Right atrium auricular region (tissue), 2 donors: Measurements from ENCODE around the gene MRLN. TPM values are rescaled to one million over a fixed set of nuclear protein-coding genes. Genes with fewer than 3 reads are reported as not detected.

Source experiments
- DNase-seq: peaks from one replicate; pipeline ENCODE4 v3.0.0-alpha.2; 2019; ENCODE audit warnings: low spot score
- H3K27ac ChIP-seq, 2 donors: fragments of 200-600 bp; sonication (generic); 1 replicate in 1 of 2; 2 replicates in 1 of 2; pipeline ENCODE4 v1.5.1; 2016 to 2019
- H3K27me3 ChIP-seq, 2 donors: fragments of 200-600 bp; sonication (generic); one replicate each; pipeline versions ENCODE4 v1.5.1 to v1.6.0; 2017 to 2019
- H3K36me3 ChIP-seq: fragments of 200-600 bp; sonication (generic); one replicate; pipeline ENCODE4 v1.5.1; 2016
- H3K4me1 ChIP-seq, 2 donors: fragments of 200-600 bp; sonication (generic); one replicate each; pipeline versions ENCODE4 v1.5.1 to v1.6.0; 2017 to 2019
- H3K4me3 ChIP-seq, 2 donors: fragments of 200-600 bp; sonication (generic); 1 replicate in 1 of 2; 2 replicates in 1 of 2; pipeline ENCODE4 v1.5.1; 2017 to 2019; ENCODE audit warnings: mild to moderate bottlenecking in 1 of 2, moderate library complexity in 1 of 2
- H3K9me3 ChIP-seq, 2 donors: fragments of 200-600 bp; sonication (generic); one replicate each; pipeline ENCODE4 v1.5.1; 2019
- total RNA-seq, 2 donors: library from RNA; depleted of rRNA; stranded (reverse); fragments of >200 nt; gene quantifications; one replicate each; pipeline ENCODE4 v1.1.0, GENCODE V29; 2016
- TF ChIP-seq, protein P1 (sequence below), 2 donors: fragments of 200-600 bp; sonication (generic); IDR thresholded peaks; one replicate each; pipeline ENCODE4 v1.5.1; 2019; ENCODE audit warnings: antibody characterized with exemption in 2 of 2

The MRLN gene
- total RNA-seq, 2 donors from 2014 or later = not detected

DNA sequence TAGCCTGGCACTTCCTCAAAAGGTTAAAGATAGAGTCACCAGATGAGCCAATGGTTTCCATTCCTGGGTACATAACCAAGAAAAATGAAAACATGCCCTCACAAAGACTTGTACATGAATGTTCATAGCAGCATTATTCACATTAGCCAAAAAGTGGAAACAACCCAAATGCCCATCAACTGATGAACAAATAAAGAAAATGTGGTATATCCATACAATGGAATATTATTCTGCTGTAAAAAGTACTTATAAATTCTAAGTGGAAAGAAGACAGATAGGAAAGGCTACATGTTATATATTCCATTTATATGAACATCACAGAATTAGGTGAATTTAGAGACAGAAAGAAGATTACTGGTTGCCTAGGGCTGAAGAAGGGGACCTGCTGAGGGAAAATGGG is 32.9 kb downstream of the MRLN start:
- Histone ChIP-seq H3K27ac (no peak overlapping the region), H3K4me1 (no peaks in the 10 kb centered on the region), H3K9me3 (peaks cover 0 to 8% of the 10 kb centered on the region in 2 donors), H3K27me3 (no peaks in the 10 kb centered on the region), H3K4me3 (no peak overlapping the region), H3K36me3 (no peaks in the 10 kb centered on the region)
- DNase-seq = no peak
- TF ChIP-seq, protein P1, sequence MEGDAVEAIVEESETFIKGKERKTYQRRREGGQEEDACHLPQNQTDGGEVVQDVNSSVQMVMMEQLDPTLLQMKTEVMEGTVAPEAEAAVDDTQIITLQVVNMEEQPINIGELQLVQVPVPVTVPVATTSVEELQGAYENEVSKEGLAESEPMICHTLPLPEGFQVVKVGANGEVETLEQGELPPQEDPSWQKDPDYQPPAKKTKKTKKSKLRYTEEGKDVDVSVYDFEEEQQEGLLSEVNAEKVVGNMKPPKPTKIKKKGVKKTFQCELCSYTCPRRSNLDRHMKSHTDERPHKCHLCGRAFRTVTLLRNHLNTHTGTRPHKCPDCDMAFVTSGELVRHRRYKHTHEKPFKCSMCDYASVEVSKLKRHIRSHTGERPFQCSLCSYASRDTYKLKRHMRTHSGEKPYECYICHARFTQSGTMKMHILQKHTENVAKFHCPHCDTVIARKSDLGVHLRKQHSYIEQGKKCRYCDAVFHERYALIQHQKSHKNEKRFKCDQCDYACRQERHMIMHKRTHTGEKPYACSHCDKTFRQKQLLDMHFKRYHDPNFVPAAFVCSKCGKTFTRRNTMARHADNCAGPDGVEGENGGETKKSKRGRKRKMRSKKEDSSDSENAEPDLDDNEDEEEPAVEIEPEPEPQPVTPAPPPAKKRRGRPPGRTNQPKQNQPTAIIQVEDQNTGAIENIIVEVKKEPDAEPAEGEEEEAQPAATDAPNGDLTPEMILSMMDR (IDR thresholded peaks at IDR 0.05) = no peak

DNA sequence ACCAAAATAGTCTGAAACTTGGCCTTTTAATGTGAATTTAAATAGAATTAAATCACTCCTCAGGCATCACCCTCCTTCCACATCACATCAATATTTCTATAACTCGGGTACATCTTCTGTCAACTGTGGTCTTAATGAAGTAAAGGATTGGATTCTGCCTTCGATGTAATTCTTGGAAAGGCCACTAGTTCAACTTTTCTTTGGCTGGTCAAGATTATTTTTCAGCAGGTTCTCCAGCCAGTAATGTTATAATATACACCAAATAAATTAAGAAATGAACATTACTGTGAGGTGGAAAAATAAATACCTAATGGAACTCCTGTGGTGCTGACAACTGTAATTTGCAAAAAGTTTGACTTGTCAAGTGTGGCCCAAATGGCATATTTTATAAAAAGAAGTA is 33.9 kb downstream of the MRLN start:
- peaks cover 0 to 8% of the 10 kb centered on the region in 2 donors for H3K9me3 ChIP-seq
- DNase-seq = no peak

DNA sequence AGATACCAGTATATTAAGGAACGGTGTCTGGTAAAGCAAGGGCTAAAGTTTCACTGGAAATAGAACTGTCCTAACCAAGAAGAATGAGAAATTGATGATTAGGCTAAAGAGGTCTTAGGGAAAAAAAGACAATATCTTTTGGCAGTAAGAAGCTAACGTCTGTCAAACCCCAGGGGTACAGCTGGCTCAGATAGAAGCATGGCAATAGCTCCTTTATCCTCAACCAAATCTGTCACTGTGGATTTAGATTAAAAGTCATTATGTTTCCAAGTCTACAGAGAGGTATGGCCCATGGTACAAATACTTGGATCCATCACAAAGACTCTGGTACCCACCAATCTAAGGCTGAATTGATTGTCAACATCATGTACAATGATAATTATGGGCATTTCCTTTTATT is 35.0 kb downstream of the MRLN start:
- Histone ChIP-seq H3K27me3 (no peaks in the 10 kb centered on the region), H3K36me3 (no peaks in the 10 kb centered on the region), H3K27ac (no peak overlapping the region), H3K4me3 (no peak overlapping the region), H3K4me1 (no peaks in the 10 kb centered on the region), H3K9me3 (peaks cover 0 to 8% of the 10 kb centered on the region in 2 donors)
- no peak for DNase-seq
- TF ChIP-seq, protein P1 (IDR thresholded peaks at IDR 0.05) = no peak

More for the DNA sequence above, 33.9 kb downstream of the MRLN start:
- Histone ChIP-seq H3K27ac (no peak overlapping the region), H3K4me3 (no peak overlapping the region), H3K4me1 (no peaks in the 10 kb centered on the region), H3K27me3 (no peaks in the 10 kb centered on the region), H3K36me3 (no peaks in the 10 kb centered on the region)
- TF ChIP-seq, protein P1 (IDR thresholded peaks at IDR 0.05) = no peak

DNA sequence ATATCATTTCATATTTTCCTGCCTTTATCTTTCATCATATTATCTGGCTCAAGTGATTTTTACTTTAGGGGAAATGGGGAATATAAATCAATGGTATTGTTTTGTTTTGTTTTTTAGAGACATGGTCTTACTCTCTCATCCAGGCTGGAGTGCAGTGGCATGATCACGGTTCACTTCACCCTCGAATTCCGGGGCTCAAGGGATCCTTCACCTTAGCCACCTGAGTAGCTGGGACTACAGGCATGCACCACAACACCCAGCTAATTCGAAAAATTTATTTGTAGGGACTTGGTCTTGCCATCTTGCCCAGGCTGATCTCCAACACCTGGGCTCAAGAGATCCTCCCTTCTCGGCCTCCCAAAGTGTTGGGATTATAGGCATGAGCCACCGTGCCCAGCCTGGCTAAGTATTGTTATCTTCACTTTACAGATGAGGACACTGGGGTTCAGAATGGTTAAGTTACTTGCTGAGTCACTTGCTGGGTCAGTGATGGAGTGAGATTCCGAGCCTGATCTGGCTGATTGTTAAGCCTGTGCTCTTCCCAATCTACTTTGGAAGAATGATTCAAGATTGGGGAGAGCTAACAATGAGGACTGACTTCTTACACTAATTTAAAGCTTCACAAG is 39.9 kb downstream of the MRLN start:
- DNase-seq = no peak
- TF ChIP-seq, protein P1 (IDR thresholded peaks at IDR 0.05) = no peak
- Histone ChIP-seq H3K9me3 (no peaks in the 10 kb centered on the region), H3K27ac (no peak overlapping the region), H3K27me3 (no peaks in the 10 kb centered on the region), H3K4me1 (peaks cover 0 to 14% of the 10 kb centered on the region in 2 donors), H3K36me3 (no peaks in the 10 kb centered on the region), H3K4me3 (no peak overlapping the region)

DNA sequence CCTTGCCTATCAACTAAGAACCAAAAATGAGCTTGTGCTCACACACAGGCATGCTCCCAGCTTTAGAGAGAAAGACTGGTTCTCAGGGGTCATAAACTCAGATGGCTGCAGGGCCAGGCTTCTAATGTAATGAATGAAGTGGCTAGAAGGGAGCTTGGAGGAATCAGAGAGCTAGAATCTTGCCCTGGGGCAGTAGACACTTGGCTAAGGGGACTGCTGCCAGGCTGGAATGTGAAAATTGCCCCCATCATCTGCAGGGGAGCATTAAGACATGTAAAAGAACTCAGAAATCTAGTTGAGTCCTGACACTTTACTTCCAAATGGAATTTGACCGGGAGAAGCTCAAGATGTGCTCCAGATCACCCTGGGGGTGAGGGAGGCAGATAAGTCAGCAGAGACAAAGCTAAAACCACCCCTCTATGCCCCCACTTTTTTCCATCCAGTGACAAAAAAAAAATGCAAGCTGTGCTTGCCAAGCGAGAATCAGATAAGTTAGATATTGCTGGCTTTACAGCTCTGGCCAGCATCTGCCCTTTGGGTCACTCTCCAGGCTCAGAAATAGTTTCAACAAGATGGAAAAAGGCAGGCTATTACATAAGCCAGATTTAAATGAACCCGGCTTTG is 41.3 kb downstream of the MRLN start:
- no peak overlapping the region for H3K4me3 ChIP-seq
- TF ChIP-seq, protein P1 (IDR thresholded peaks at IDR 0.05) = no peak
- no peaks in the 10 kb centered on the region for H3K27me3 ChIP-seq
- no peak overlapping the region for H3K27ac ChIP-seq
- no peak for DNase-seq
- H3K9me3 ChIP-seq = no peaks in the 10 kb centered on the region
- peaks cover 0 to 14% of the 10 kb centered on the region in 2 donors for H3K4me1 ChIP-seq
- H3K36me3 ChIP-seq = no peaks in the 10 kb centered on the region
